K562 (cell line): Measurements from ENCODE around the gene NINL. TPM values are rescaled to one million over a fixed set of nuclear protein-coding genes. Genes with fewer than 3 reads are reported as not detected.
A peak's percentile ranks its signal among the peaks of the same experiment; 100 is the strongest.

ENCODE experiments used
- ATF4 ChIP-seq: fragments of 450-650 bp; formaldehyde crosslinking; IDR thresholded peaks from 2 replicates; pipeline ENCODE4 v1.4.0; 2022; ENCODE audit warnings: mild to moderate bottlenecking, moderate library complexity
- GTF2E2 ChIP-seq: fragments of 200-800 bp; sonication (Bioruptor generic); IDR thresholded peaks from 2 replicates; pipeline ENCODE4 v1.6.1; 2016; ENCODE audit warnings: missing genetic modification characterization, missing compliant biosample characterization
- MAX ChIP-seq: sonication (generic); formaldehyde crosslinking; IDR thresholded peaks from 2 replicates; pipeline ENCODE4 v1.9.0; 2022; ENCODE audit warnings: mild to moderate bottlenecking, missing genetic modification reagents
- MEIS2 ChIP-seq: fragments of 450-650 bp; IDR thresholded peaks from 2 replicates; pipeline ENCODE4 v1.6.1; 2014; ENCODE audit warnings: mild to moderate bottlenecking; ENCODE audit not compliant: partially characterized antibody
- NFE2L1 ChIP-seq: fragments of 450-650 bp; IDR thresholded peaks from 2 replicates; pipeline ENCODE4 v1.6.1; 2016; ENCODE audit warnings: missing genetic modification characterization, low read depth, mild to moderate bottlenecking, missing compliant biosample characterization, moderate library complexity, borderline replicate concordance
- NKRF ChIP-seq: fragments of 450-650 bp; IDR thresholded peaks from 2 replicates; pipeline ENCODE4 v1.6.1; 2016; ENCODE audit warnings: borderline replicate concordance
- PRMT5 ChIP-seq: sonication (generic); formaldehyde crosslinking; IDR thresholded peaks from 2 replicates; pipeline ENCODE4 v1.5.0; 2020; ENCODE audit warnings: missing genetic modification reagents
- RAD51 ChIP-seq: fragments of 450-650 bp; IDR thresholded peaks from 2 replicates; pipeline ENCODE4 v1.7.1; 2016; ENCODE audit warnings: low read depth, mild to moderate bottlenecking, borderline replicate concordance
- RBM14 ChIP-seq: fragments of 200-400 bp; formaldehyde crosslinking; IDR thresholded peaks from 2 replicates; pipeline ENCODE4 v1.6.1; 2018; ENCODE audit warnings: low read depth, mild to moderate bottlenecking, low read length, moderate library complexity, borderline replicate concordance; ENCODE audit not compliant: insufficient read depth
- SNRNP70 ChIP-seq: fragments of 200-400 bp; formaldehyde crosslinking; optimal IDR thresholded peaks from 2 replicates; pipeline ENCODE3; 2017; ENCODE audit warnings: low read depth, low read length
- ZNF408 ChIP-seq: fragments of 250-450 bp; sonication (Bioruptor Pico); IDR thresholded peaks from 2 replicates; pipeline ENCODE4 v1.4.0; 2020; ENCODE audit warnings: low read depth, mild to moderate bottlenecking, moderate library complexity
- polyA plus RNA-seq, 8 experiments: library from polyadenylated mRNA; depleted of rRNA in 4 of 8; stranded (reverse) in 5 of 8; unstranded in 3 of 8; fragments of >200 nt; fragmentation: Nextera tagmentation in 2 of 8; fragmentation: Illumina TruSeq in 1 of 8; extraction: Ambion mirVana in 2 of 8; extraction: Trizol in 1 of 8; gene quantifications; 2 replicates each; pipeline versions ENCODE4 v1.2.1 to v1.2.3, GENCODE V29; 2011 to 2014; ENCODE audit warnings: inconsistent platforms in 1 of 8, missing spikeins in 1 of 8
- total RNA-seq, 7 experiments: library from RNA; depleted of rRNA in 6 of 7; stranded (reverse); fragments of >200 nt in 6 of 7; fragmentation: Illumina TruSeq in 2 of 7; extraction: Trizol in 2 of 7; gene quantifications; 2 replicates each; pipeline versions ENCODE4 v1.2.1 to v1.2.3, GENCODE V29; 2011 to 2021; ENCODE audit warnings: low replicate concordance in 1 of 7
- TF ChIP-seq, protein P1 (sequence below): fragments of 250-450 bp; sonication (Bioruptor Pico); IDR thresholded peaks from 2 replicates; pipeline ENCODE4 v1.4.0; 2020; ENCODE audit warnings: mild to moderate bottlenecking, moderate library complexity, borderline replicate concordance
- TF ChIP-seq, protein P2 (sequence below): sonication (generic); formaldehyde crosslinking; IDR thresholded peaks from 2 replicates; pipeline ENCODE4 v1.8.0; 2022; ENCODE audit warnings: missing genetic modification reagents, mild to moderate bottlenecking, borderline replicate concordance
- TF ChIP-seq, protein P3 (sequence below): fragments of 450-650 bp; IDR thresholded peaks from 2 replicates; pipeline ENCODE4 v1.6.1; 2017; ENCODE audit warnings: antibody characterized with exemption

NINL gene
- total and polyA plus RNA-seq, 9 of the 15 experiments (the other 6 are each of a cell fraction or from before 2014, with no cell fraction given) = 0.03 to 0.22 (median 0.05) TPM; not detected in 5

DNA sequence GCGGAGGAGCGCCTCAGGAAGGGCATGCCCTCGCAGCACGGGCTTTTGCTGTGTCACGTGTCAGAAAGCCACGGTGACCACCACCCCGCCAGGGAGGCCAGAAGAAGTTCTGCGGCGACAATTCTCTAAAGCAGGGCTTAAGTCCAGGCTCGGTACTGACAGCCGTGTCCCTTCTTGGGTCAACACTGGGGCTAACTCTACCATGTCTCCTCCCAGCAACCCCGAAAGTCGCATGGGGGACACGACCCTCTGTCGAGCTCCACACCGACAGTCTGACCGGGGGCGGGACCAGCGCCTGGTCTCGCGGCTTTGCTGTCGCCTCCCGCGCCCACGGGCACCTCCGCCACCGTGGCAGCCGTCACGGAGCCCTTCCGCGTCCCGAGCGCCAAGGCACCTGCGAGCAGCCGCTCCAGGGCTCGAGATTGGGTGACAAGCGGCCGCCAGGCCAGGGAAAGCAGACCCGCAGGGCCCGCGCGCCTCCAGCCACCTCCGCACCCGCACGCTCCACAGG, 37.9 kb upstream of the NINL start (continued):
- no peak for TF ChIP-seq ATF4 (CRISPR knock-in tag)
- TF ChIP-seq RAD51 = peak; percentile 67
- TF ChIP-seq MEIS2 = no peak
- 0 out of 2 replicates have a peak, but pooled peaks have one; percentile 65 for TF ChIP-seq RBM14
- TF ChIP-seq MAX = 0 out of 2 replicates have a peak, but pooled peaks have one; percentile 30
- no peak for TF ChIP-seq ZNF408 (CRISPR knock-in tag)
- TF ChIP-seq, protein P1, sequence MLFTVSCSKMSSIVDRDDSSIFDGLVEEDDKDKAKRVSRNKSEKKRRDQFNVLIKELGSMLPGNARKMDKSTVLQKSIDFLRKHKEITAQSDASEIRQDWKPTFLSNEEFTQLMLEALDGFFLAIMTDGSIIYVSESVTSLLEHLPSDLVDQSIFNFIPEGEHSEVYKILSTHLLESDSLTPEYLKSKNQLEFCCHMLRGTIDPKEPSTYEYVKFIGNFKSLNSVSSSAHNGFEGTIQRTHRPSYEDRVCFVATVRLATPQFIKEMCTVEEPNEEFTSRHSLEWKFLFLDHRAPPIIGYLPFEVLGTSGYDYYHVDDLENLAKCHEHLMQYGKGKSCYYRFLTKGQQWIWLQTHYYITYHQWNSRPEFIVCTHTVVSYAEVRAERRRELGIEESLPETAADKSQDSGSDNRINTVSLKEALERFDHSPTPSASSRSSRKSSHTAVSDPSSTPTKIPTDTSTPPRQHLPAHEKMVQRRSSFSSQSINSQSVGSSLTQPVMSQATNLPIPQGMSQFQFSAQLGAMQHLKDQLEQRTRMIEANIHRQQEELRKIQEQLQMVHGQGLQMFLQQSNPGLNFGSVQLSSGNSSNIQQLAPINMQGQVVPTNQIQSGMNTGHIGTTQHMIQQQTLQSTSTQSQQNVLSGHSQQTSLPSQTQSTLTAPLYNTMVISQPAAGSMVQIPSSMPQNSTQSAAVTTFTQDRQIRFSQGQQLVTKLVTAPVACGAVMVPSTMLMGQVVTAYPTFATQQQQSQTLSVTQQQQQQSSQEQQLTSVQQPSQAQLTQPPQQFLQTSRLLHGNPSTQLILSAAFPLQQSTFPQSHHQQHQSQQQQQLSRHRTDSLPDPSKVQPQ (CRISPR knock-in tag) = no peak
- TF ChIP-seq NKRF = 0 out of 2 replicates have a peak, but pooled peaks have one; percentile 19
- no peak for TF ChIP-seq PRMT5 (CRISPR knock-in tag)
- TF ChIP-seq GTF2E2 = no peak
- TF ChIP-seq SNRNP70 = no peak
- TF ChIP-seq, protein P2, sequence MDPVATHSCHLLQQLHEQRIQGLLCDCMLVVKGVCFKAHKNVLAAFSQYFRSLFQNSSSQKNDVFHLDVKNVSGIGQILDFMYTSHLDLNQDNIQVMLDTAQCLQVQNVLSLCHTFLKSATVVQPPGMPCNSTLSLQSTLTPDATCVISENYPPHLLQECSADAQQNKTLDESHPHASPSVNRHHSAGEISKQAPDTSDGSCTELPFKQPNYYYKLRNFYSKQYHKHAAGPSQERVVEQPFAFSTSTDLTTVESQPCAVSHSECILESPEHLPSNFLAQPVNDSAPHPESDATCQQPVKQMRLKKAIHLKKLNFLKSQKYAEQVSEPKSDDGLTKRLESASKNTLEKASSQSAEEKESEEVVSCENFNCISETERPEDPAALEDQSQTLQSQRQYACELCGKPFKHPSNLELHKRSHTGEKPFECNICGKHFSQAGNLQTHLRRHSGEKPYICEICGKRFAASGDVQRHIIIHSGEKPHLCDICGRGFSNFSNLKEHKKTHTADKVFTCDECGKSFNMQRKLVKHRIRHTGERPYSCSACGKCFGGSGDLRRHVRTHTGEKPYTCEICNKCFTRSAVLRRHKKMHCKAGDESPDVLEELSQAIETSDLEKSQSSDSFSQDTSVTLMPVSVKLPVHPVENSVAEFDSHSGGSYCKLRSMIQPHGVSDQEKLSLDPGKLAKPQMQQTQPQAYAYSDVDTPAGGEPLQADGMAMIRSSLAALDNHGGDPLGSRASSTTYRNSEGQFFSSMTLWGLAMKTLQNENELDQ (CRISPR knock-in tag) = no peak
- TF ChIP-seq, protein P3, sequence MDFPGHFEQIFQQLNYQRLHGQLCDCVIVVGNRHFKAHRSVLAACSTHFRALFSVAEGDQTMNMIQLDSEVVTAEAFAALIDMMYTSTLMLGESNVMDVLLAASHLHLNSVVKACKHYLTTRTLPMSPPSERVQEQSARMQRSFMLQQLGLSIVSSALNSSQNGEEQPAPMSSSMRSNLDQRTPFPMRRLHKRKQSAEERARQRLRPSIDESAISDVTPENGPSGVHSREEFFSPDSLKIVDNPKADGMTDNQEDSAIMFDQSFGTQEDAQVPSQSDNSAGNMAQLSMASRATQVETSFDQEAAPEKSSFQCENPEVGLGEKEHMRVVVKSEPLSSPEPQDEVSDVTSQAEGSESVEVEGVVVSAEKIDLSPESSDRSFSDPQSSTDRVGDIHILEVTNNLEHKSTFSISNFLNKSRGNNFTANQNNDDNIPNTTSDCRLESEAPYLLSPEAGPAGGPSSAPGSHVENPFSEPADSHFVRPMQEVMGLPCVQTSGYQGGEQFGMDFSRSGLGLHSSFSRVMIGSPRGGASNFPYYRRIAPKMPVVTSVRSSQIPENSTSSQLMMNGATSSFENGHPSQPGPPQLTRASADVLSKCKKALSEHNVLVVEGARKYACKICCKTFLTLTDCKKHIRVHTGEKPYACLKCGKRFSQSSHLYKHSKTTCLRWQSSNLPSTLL = no peak
- no peak for TF ChIP-seq NFE2L1
